B cell (primary cell): ENCODE data around the gene CNGB1. TPM values are rescaled to one million over a fixed set of nuclear protein-coding genes. Genes with fewer than 3 reads are reported as not detected.

Experiments
- ATAC-seq: fragments of 200-7000 bp; cut with Tn5 transposase; one replicate; pipeline ENCODE4 v1.10.0; 2021; ENCODE audit warnings: low read depth, mild to moderate bottlenecking, moderate number of reproducible peaks, moderate library complexity
- CTCF ChIA-PET: fragments of 350-600 bp; sonication (Branson Sonifier 250); formaldehyde crosslinking; loops from one replicate; lab custom pipeline; 2021; ENCODE audit warnings: antibody characterized with exemption, inconsistent platforms; lab: Charles Lee
- POLR2A ChIA-PET: fragments of 350-600 bp; sonication (Branson Sonifier 250); formaldehyde crosslinking; loops from one replicate; lab custom pipeline; 2021; ENCODE audit warnings: antibody characterized with exemption; lab: Charles Lee
- DNase-seq: peaks from one replicate; pipeline ENCODE4 v3.0.0; 2013
- H2AFZ ChIP-seq: 2 replicates; pipeline ENCODE4 v1.6.1; 2012; ENCODE audit warnings: mild to moderate bottlenecking, low read depth, low read length; ENCODE audit not compliant: insufficient read depth, poor library complexity, severe bottlenecking
- H3K27ac ChIP-seq, 2 donors: 1 replicate in 1 of 2; 2 replicates in 1 of 2; pipeline ENCODE4 v1.5.1; 2012 to 2013; ENCODE audit warnings: low read length in 2 of 2, mild to moderate bottlenecking in 2 of 2, moderate library complexity in 1 of 2
- H3K27me3 ChIP-seq, 4 experiments: fragments of 200-600 bp in 1 of 4; sonication (generic) in 1 of 4; replicated peaks in 1 of 4; 1 replicate in 2 of 4; 2 replicates in 2 of 4; pipeline versions ENCODE4 v1.6.1 to v1.7.0; 2013 to 2016; ENCODE audit warnings: low read length in 3 of 4, mild to moderate bottlenecking in 2 of 4, mixed read lengths in 1 of 4, moderate library complexity in 1 of 4; ENCODE audit not compliant: insufficient read depth in 4 of 4, control insufficient read depth in 3 of 4; ENCODE audit errors: control extremely low read depth in 1 of 4
- H3K36me3 ChIP-seq, 2 experiments: replicated peaks in 1 of 2; 1 replicate in 1 of 2; 2 replicates in 1 of 2; pipeline versions ENCODE4 v1.6.1 to v1.7.1; 2013; ENCODE audit warnings: low read length in 1 of 2; ENCODE audit not compliant: insufficient read depth in 2 of 2, control insufficient read depth in 1 of 2; ENCODE audit errors: control extremely low read depth in 1 of 2, extremely low read depth in 1 of 2
- H3K4me1 ChIP-seq, 2 donors: fragments of 200-600 bp in 1 of 2; sonication (generic) in 1 of 2; 1 replicate in 1 of 2; 2 replicates in 1 of 2; pipeline versions ENCODE4 v1.5.1 to v1.6.1; 2013 to 2017; ENCODE audit warnings: low read length in 2 of 2; ENCODE audit not compliant: control insufficient read depth in 2 of 2, insufficient read depth in 2 of 2
- H3K4me2 ChIP-seq: replicated peaks from 2 replicates; pipeline ENCODE3; 2012; ENCODE audit warnings: mild to moderate bottlenecking, low read depth, low read length; ENCODE audit not compliant: poor library complexity, severe bottlenecking
- H3K4me3 ChIP-seq, 5 experiments: fragments of 200-600 bp in 1 of 5; sonication (generic) in 1 of 5; 1 replicate in 3 of 5; 2 replicates in 2 of 5; pipeline versions ENCODE4 v1.5.1 to v1.7.0; 2011 to 2016; ENCODE audit warnings: low read length in 4 of 5, mild to moderate bottlenecking in 4 of 5, low read depth in 2 of 5, control low read depth in 1 of 5, moderate library complexity in 1 of 5; ENCODE audit not compliant: insufficient read depth in 1 of 5; ENCODE audit errors: control extremely low read depth in 1 of 5, extremely low read depth in 1 of 5
- H3K79me2 ChIP-seq: fragments of 200-600 bp; sonication (generic); one replicate; pipeline ENCODE4 v1.6.0; 2016; ENCODE audit warnings: low read length; ENCODE audit not compliant: control insufficient read depth, insufficient read depth
- H3K9ac ChIP-seq: fragments of 200-600 bp; sonication (generic); 2 replicates; pipeline ENCODE4 v1.6.1; 2017; ENCODE audit warnings: mild to moderate bottlenecking, low read length, moderate library complexity
- H3K9me3 ChIP-seq, 3 donors: one replicate each; pipeline versions ENCODE4 v1.6.1 to v1.7.1; 2013; ENCODE audit warnings: low read length in 2 of 3; ENCODE audit not compliant: control insufficient read depth in 2 of 3, insufficient read depth in 1 of 3; ENCODE audit errors: control extremely low read depth in 1 of 3
- H4K20me1 ChIP-seq: 2 replicates; pipeline ENCODE4 v1.6.0; 2012; ENCODE audit warnings: mild to moderate bottlenecking, low read length; ENCODE audit not compliant: insufficient read depth, control insufficient read depth, poor library complexity, severe bottlenecking
- H3K27ac Mint-ChIP-seq: one replicate; pipeline ENCODE4 v1.8.0; 2021; ENCODE audit warnings: mixed read lengths
- H3K27me3 Mint-ChIP-seq: one replicate; pipeline ENCODE4 v1.8.0; 2021; ENCODE audit warnings: mixed read lengths
- H3K4me1 Mint-ChIP-seq: one replicate; pipeline ENCODE4 v1.8.0; 2021; ENCODE audit warnings: mixed read lengths
- H3K4me3 Mint-ChIP-seq: one replicate; pipeline ENCODE4 v1.8.0; 2021; ENCODE audit warnings: mixed read lengths
- H3K9me3 Mint-ChIP-seq: one replicate; pipeline ENCODE4 v1.8.0; 2022; ENCODE audit warnings: mixed read lengths; ENCODE audit not compliant: insufficient read depth
- CTCF ChIP-seq: fragments of 200-600 bp; IDR thresholded peaks from one replicate; pipeline ENCODE4 v1.8.0; 2022; ENCODE audit warnings: antibody characterized with exemption, mild to moderate bottlenecking
- EZH2 ChIP-seq: IDR thresholded peaks from 2 replicates; pipeline ENCODE4 v1.6.1; 2012; ENCODE audit warnings: borderline replicate concordance, low read depth, mild to moderate bottlenecking, moderate library complexity, low read length; ENCODE audit not compliant: insufficient read depth, poor library complexity, severe bottlenecking
- WGBS: methylation state at CpG from one replicate; pipeline ENCODE4 v1.1.5; 2013; ENCODE audit warnings: missing lambda C conversion rate; ENCODE audit not compliant: insufficient coverage; 5-methylcytosine and 5-hydroxymethylcytosine counted together
- intact Hi-C: fragments of 100-400 bp; cut with micrococcal nuclease; formaldehyde crosslinking; loops from one replicate; pipeline ENCODE4 v1.10.0; 2022
- polyA plus RNA-seq: library from polyadenylated mRNA; depleted of rRNA; stranded (reverse); fragments of >200 nt; gene quantifications from 2 replicates; pipeline ENCODE4 v1.2.3, GENCODE V29; 2012
- total RNA-seq, 2 donors: library from RNA; stranded (reverse); fragments of 120-200 nt in 1 of 2; gene quantifications; 1 replicate in 1 of 2; 2 replicates in 1 of 2; pipeline versions ENCODE4 v1.2.3 to v1.2.4, GENCODE V29; 2013 to 2022

Gene CNGB1
- total and polyA plus RNA-seq, 2 donors (not counting 1 experiment from before 2014, with no cell fraction given) = not detected

- Mint-ChIP-seq H3K4me3 (no peak overlapping the region), H3K9me3 (no peaks in the 10 kb centered on the region), H3K27me3 (peaks cover 31% of the 10 kb centered on the region), H3K27ac (no peak overlapping the region), H3K4me1 (peaks cover 3% of the 10 kb centered on the region)
- no peak overlapping the region for H3K4me3 ChIP-seq
- no peak overlapping the region for H3K4me2 ChIP-seq
- peaks cover 0 to 19% (median 2%) of the 10 kb centered on the region in 4 experiments for H3K27me3 ChIP-seq
- peaks cover 0 to 3% (median 0%) of the 10 kb centered on the region in 3 donors for H3K9me3 ChIP-seq
- ATAC-seq (no peak), DNase-seq (no peak)
- ChIA-PET CTCF (interaction anchor here (0.7 to 5.2 kb wide), 7 partner anchors 12 to 596 kb away, joined by 3 to 34 read pairs (median 3); partner anchors contain the start of genes CFAP20, USB1 and ZNF319), POLR2A (no interaction called here)
- H3K4me1 ChIP-seq = peaks cover 1 to 2% of the 10 kb centered on the region in 2 donors
- WGBS = 93% methylated on average over 3 of the region's 5 CpGs
- intact Hi-C loops = loop anchor here (1.0 kb wide), 1 partner anchor 106 kb away; no protein-coding TSS in a partner anchor
- no peak overlapping the region for H3K27ac ChIP-seq
- no peaks in the 10 kb centered on the region for H4K20me1 ChIP-seq
- no peaks in the 10 kb centered on the region for H3K36me3 ChIP-seq
- no peaks in the 10 kb centered on the region for H3K79me2 ChIP-seq
- H3K9ac ChIP-seq = no peak overlapping the region
- TF ChIP-seq CTCF = no peak
- TF ChIP-seq EZH2 = no peak
- no peak overlapping the region for H2AFZ ChIP-seq
Observed at GRCh38 chr16:57898961-57899360, 72.0 kb downstream of the CNGB1 start.

- no peaks in the 10 kb centered on the region for H3K36me3 ChIP-seq
- Mint-ChIP-seq H3K27me3 (peaks cover 30% of the 10 kb centered on the region), H3K9me3 (no peaks in the 10 kb centered on the region), H3K4me1 (peaks cover 4% of the 10 kb centered on the region), H3K27ac (no peak overlapping the region), H3K4me3 (no peak overlapping the region)
- H3K27me3 ChIP-seq = peaks cover 0 to 19% (median 2%) of the 10 kb centered on the region in 4 experiments
- no peak overlapping the region for H3K4me2 ChIP-seq
- intact Hi-C loops = no loop called here
- DNase-seq (no peak), ATAC-seq (no peak)
- peaks cover 5 to 7% of the 10 kb centered on the region in 2 donors for H3K4me1 ChIP-seq
- H2AFZ ChIP-seq = no peak overlapping the region
- peaks cover 0 to 3% (median 0%) of the 10 kb centered on the region in 3 donors for H3K9me3 ChIP-seq
- H4K20me1 ChIP-seq = no peaks in the 10 kb centered on the region
- WGBS = 88% methylated on average over 2 of the region's 4 CpGs
- H3K9ac ChIP-seq = no peak overlapping the region
- no peak overlapping the region for H3K27ac ChIP-seq
- no peak overlapping the region for H3K4me3 ChIP-seq
- no peaks in the 10 kb centered on the region for H3K79me2 ChIP-seq
- POLR2A ChIA-PET = no interaction called here
- CTCF ChIA-PET = interaction anchor here (0.7 to 5.2 kb wide), 3 partner anchors 104 to 223 kb away, joined by 5 to 34 read pairs (median 15); partner anchors contain the start of gene USB1
- no peak for TF ChIP-seq CTCF
- no peak for TF ChIP-seq EZH2
Observed at GRCh38 chr16:57897996-57898395, 72.9 kb downstream of the CNGB1 start.
